HG03575 (cell line): ENCODE data around the gene LARGE2.

Source experiments
- ATAC-seq: cut with Tn5 transposase; IDR thresholded peaks from one replicate; pipeline ENCODE4 v1.9.1; 2021; ENCODE audit not compliant: unreplicated experiment, insufficient number of reproducible peaks, low FRiP score; ENCODE audit errors: extremely low read depth

The LARGE2 gene

DNA sequence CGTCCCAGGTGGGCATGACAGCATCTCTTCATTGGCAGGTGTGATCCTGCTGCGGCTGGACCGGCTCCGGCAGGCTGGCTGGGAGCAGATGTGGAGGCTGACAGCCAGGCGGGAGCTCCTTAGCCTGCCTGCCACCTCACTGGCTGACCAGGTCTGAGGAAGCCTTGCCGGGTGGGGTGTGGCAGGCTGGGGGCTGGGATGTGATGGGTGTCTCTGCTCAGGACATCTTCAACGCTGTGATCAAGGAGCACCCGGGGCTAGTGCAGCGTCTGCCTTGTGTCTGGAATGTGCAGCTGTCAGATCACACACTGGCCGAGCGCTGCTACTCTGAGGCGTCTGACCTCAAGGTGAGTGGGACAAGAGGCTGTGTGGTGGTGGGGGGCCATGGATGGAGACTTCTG lies 3.5 kb downstream of the LARGE2 start:
- no peak for ATAC-seq

- ATAC-seq, result no peak
Measured at GRCh38 chr11:45926536-45927331, 4.3 kb downstream of the LARGE2 start.

GRCh38 chr11:45927332-45927683 lies 4.9 kb downstream of the LARGE2 start:
- ATAC-seq, result no peak

- no peak for ATAC-seq
Measured at GRCh38 chr11:45927684-45928413, 5.4 kb downstream of the LARGE2 start.

DNA sequence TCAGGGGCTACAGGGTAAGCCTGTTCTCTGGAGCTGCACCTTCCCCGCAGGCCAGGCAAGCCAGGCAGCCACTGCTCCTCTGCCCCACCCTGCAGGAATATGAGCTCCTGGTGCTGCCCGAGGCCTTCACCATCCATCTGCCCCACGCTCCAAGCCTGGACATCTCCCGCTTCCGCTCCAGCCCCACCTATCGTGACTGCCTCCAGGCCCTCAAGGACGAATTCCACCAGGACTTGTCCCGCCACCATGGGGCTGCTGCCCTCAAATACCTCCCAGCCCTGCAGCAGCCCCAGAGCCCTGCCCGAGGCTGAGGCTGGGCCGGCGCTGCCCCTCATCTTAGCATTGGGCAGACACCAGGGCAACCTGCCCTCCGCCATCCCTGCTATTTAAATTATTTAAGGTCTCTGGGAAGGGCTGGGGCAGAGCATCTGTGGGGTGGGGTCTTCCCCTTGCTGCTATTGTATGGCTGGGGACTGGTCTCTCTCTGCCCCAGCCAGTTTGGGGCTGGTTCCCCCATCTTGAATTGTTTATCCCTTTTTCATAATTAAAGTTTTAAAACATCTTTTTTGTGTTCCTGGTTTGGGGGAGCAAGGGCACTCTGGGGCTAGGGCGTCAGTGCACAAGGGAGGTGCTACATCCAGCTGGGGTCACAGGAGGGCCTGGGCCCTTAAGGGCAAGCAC lies 6.2 kb downstream of the LARGE2 start:
- ATAC-seq, result no peak

- ATAC-seq, result no peak
Measured at GRCh38 chr11:45929486-45930030, 7.1 kb downstream of the LARGE2 start.

GRCh38 chr11:45930031-45930794 lies 7.8 kb downstream of the LARGE2 start:
- ATAC-seq, result peak; percentile 81

DNA sequence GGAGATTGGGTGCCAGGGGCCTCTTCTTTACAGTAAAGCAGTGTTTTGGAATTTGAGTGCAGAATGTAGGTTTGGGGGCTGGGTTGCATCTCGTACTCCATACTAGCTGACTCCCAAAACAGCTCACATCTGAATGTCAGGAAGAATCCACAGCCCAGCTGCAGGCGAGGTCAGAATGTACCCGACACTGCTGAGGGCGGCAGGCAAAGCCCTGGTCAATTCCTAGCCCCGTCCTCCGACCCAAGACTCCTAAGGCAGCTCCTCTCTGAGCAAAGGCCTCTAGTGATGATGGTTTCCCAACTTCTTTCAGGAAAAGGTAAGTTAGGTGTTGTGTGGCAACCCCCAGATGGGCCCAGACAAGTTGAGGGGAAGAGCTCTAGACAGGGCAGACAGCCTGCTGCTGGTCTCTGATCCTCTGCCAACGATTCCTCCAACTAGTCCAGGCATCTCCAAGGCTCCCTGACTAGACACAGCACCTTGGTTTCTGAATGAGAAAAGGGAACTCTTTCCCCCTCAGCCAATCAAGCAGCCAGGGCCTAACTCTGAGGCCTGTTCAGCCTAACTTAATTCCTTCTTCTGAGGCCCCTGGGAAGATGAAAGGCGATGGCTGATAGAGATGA lies 8.6 kb downstream of the LARGE2 start:
- no peak for ATAC-seq

DNA sequence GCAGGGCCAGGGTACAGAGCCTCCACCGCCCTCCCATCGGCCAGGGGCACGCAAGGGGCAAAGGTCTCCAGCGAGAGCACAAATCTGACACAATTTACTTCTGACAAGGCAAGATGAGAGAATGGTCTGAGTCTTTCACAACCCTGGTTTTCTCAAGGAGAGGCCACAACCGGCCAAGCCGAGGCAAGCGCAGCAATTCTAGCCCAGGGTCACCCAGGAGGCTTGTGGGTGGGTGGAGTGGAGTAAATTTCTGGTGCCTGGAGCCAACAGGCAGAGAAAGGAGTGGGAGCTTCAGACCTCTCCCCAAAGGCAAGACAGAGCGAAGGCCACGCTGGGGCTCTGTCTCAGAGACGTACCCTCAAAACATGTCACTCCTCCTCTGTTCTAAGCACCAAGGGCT lies 9.3 kb downstream of the LARGE2 start:
- no peak for ATAC-seq

- no peak for ATAC-seq
Measured at GRCh38 chr11:45932217-45932616, 9.8 kb downstream of the LARGE2 start.

- no peak for ATAC-seq
Measured at GRCh38 chr11:45933131-45933831, 10.8 kb downstream of the LARGE2 start.

- no peak for ATAC-seq
Measured at GRCh38 chr11:45933846-45934579, 11.6 kb downstream of the LARGE2 start.

- ATAC-seq, result no peak
Measured at GRCh38 chr11:45934580-45935318, 12.3 kb downstream of the LARGE2 start.

DNA sequence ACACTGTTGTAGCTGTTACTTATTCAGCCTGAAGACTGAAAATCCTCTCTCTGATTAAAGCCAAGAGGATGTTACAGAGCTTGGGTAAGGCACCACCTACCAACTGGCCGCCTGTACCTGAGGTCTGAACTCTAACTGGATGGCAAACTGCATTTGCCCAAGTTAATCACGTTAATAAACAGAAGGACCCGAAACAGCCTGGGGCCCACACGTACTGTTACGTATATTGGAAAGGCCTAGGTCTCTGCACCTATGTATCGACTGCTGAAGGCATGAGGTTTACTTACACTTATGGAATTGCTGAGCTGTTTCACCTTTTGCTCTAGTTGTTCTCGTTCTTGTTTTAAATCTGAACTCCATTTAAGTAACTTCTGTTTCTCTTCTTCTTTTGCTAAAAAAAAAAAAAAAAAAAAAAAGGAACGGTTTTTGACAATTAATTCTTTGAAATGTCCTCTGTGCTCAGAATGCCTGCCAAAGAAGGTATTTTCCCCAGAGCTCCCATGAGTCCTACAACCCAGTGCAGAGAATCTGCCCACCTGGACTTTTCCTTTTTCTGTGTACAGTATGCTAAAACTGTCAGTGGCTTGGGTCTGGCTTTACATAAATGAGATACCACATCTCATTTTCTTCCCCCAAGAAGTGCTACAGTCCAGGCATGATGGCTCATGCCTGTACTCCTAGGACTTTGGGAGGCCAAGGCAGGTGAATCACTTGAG lies 13.1 kb downstream of the LARGE2 start:
- ATAC-seq, result no peak

GRCh38 chr11:45936511-45937054 lies 14.1 kb downstream of the LARGE2 start:
- ATAC-seq, result no peak

GRCh38 chr11:45937916-45938315 lies 15.5 kb downstream of the LARGE2 start:
- no peak for ATAC-seq
